HCT116 (cell line): ENCODE results near the gene BIN2.

Experiments
- CEBPB ChIP-seq: IDR thresholded peaks from 2 replicates; pipeline ENCODE4 v1.6.1; 2012; ENCODE audit warnings: low read depth
- TF ChIP-seq, protein P1 (sequence below), 3 experiments: fragments of 200-600 bp in 1 of 3; sonication (generic) in 1 of 3; IDR thresholded peaks in 2 of 3; conservative IDR thresholded peaks in 1 of 3; 2 replicates each; pipeline ENCODE4 v1.5.1; 2012 to 2017; ENCODE audit warnings: low read depth in 2 of 3, low read length in 2 of 3, antibody characterized with exemption in 1 of 3, borderline replicate concordance in 1 of 3, control low read depth in 1 of 3, mild to moderate bottlenecking in 1 of 3, mixed read lengths in 1 of 3, mixed run types in 1 of 3, moderate library complexity in 1 of 3; ENCODE audit not compliant: insufficient read depth in 1 of 3

DNA sequence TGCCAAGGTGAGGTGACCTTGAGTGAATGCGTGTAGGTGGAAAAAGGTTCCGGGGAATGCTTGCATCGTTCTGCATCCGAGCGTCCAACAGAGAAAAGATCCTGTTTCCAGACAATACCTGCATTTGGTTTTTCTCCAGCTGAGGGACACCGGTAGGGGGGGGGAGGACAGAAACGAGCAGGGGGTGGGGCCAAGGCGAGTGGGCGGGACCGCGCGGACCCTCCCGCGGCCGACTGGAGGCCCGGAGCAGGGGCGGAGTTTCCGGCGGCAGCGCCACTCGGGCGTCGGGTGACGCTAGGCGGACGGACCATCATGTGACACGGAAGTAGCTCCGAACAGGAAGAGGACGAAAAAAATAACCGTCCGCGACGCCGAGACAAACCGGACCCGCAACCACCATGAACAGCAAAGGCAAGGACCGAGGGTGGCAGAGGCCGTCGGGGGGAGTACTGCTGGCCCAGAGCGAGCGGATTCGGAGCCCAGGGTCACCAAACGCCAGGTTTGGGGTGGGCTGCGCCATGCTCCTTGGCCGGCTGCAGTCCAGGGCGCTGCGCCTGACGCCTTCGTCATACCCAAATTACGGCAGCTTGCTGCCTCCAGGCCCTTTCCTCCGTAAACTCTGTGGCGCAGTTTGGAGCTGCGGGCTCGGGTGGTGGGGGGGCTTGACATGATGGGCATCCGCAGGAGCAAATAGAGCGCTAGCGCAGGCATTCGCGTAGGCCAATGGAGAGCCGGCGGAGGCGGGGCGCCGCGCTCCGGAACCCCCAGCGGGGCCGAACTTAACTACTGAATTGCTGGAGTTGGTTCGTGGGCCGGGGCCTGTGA, 85.3 kb downstream of the BIN2 start, which contains the start of gene DAZAP2:
- no peak for TF ChIP-seq CEBPB
- TF ChIP-seq, protein P1, sequence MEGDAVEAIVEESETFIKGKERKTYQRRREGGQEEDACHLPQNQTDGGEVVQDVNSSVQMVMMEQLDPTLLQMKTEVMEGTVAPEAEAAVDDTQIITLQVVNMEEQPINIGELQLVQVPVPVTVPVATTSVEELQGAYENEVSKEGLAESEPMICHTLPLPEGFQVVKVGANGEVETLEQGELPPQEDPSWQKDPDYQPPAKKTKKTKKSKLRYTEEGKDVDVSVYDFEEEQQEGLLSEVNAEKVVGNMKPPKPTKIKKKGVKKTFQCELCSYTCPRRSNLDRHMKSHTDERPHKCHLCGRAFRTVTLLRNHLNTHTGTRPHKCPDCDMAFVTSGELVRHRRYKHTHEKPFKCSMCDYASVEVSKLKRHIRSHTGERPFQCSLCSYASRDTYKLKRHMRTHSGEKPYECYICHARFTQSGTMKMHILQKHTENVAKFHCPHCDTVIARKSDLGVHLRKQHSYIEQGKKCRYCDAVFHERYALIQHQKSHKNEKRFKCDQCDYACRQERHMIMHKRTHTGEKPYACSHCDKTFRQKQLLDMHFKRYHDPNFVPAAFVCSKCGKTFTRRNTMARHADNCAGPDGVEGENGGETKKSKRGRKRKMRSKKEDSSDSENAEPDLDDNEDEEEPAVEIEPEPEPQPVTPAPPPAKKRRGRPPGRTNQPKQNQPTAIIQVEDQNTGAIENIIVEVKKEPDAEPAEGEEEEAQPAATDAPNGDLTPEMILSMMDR (IDR thresholded peaks at IDR 0.05 in 2 of 3, conservative IDR thresholded peaks at IDR 0.05 in 1 of 3; ENCODE audit: borderline replicate concordance in 1 of 3, insufficient read depth in 1 of 3, low read depth in 2 of 3, low read length in 2 of 3): peak in 2 of 3 experiments; percentile 16 to 43; a peak in 2 of 6 replicates
